Islet of Langerhans (tissue), 1 donor: ENCODE measurements around the gene GLIS2.
"Not testable (repeated sequence)": the region's sequence is repeated elsewhere in the genome, so short reads cannot be mapped to it uniquely, and the experiment has no call there.

Experiments
- FAIRE-seq: peaks from one replicate; lab custom pipeline; 2011; peaks lifted over from hg19 to GRCh38; lab: Jason Lieb, UNC

Gene GLIS2

GRCh38 chr16:4336701-4337539 is 21.1 kb downstream of the GLIS2 start:
- FAIRE-seq: no peak

GRCh38 chr16:4337540-4338088 is 21.7 kb downstream of the GLIS2 start:
- FAIRE-seq: no peak

- no peak for FAIRE-seq
These were observed 22.3 kb downstream of the GLIS2 start for GRCh38 chr16:4338125-4338582.

GRCh38 chr16:4338712-4339299 is 22.9 kb downstream of the GLIS2 start:
- no peak for FAIRE-seq

GRCh38 chr16:4339455-4339854 is 23.6 kb downstream of the GLIS2 start:
- no peak for FAIRE-seq

GRCh38 chr16:4339909-4340308 is 24.0 kb downstream of the GLIS2 start:
- FAIRE-seq: no peak

GRCh38 chr16:4340443-4340842 is 24.6 kb downstream of the GLIS2 start:
- FAIRE-seq: no peak

GRCh38 chr16:4341250-4341649 is 25.4 kb downstream of the GLIS2 start:
- FAIRE-seq: no peak

GRCh38 chr16:4342866-4343744 is 27.2 kb downstream of the GLIS2 start:
- FAIRE-seq: no peak

- not testable (repeated sequence) for FAIRE-seq
These were observed 28.6 kb downstream of the GLIS2 start for GRCh38 chr16:4344300-4344982.

GRCh38 chr16:4344983-4345835 is 29.3 kb downstream of the GLIS2 start:
- FAIRE-seq: no peak

GRCh38 chr16:4345836-4346781 is 30.2 kb downstream of the GLIS2 start:
- FAIRE-seq: no peak

GRCh38 chr16:4347010-4347409 is 31.1 kb downstream of the GLIS2 start:
- no peak for FAIRE-seq

GRCh38 chr16:4347765-4348509 is 32.1 kb downstream of the GLIS2 start:
- FAIRE-seq: no peak

- no peak for FAIRE-seq
These were observed 33.5 kb downstream of the GLIS2 start for GRCh38 chr16:4349332-4349731.

GRCh38 chr16:4350365-4350786 is 34.5 kb downstream of the GLIS2 start:
- FAIRE-seq: no peak

GRCh38 chr16:4350787-4351659 is 35.2 kb downstream of the GLIS2 start, which contains the start of gene PAM16:
TSS of gene PAM16 (minus strand) at chr16:4351321. CDS start at chr16:4351234, 87 bp downstream.
- no peak for FAIRE-seq

GRCh38 chr16:4351880-4352279 is 36.0 kb downstream of the GLIS2 start:
- no peak for FAIRE-seq
